Ectodermal cell (in vitro differentiated cells): ENCODE measurements around the gene ERMARD.

Source experiments
- H3K27ac ChIP-seq: 2 replicates; pipeline ENCODE4 v1.7.0; 2013; ENCODE audit warnings: mild to moderate bottlenecking, low read depth, low read length; ENCODE audit not compliant: insufficient read depth, poor library complexity, severe bottlenecking
- H3K27me3 ChIP-seq: 2 replicates; pipeline ENCODE4 v1.7.0; 2013; ENCODE audit warnings: mild to moderate bottlenecking, low read length; ENCODE audit not compliant: insufficient read depth, control insufficient read depth, poor library complexity, severe bottlenecking
- H3K36me3 ChIP-seq: one replicate; pipeline ENCODE4 v1.7.0; 2013; ENCODE audit warnings: low read length; ENCODE audit not compliant: control insufficient read depth, insufficient read depth
- H3K4me1 ChIP-seq: one replicate; pipeline ENCODE4 v1.7.0; 2013; ENCODE audit warnings: low read length; ENCODE audit not compliant: control insufficient read depth, insufficient read depth
- H3K4me3 ChIP-seq: 2 replicates; pipeline ENCODE4 v1.7.0; 2013; ENCODE audit warnings: low read depth, low read length, control low read depth; ENCODE audit not compliant: insufficient read depth
- H3K9me3 ChIP-seq: 2 replicates; pipeline ENCODE4 v1.7.0; 2013; ENCODE audit warnings: mild to moderate bottlenecking, low read length, moderate library complexity; ENCODE audit not compliant: control insufficient read depth
- WGBS, 2 experiments: methylation state at CpG; one replicate each; pipeline ENCODE4 v1.1.7; 2013; ENCODE audit warnings: missing lambda C conversion rate in 2 of 2; 5-methylcytosine and 5-hydroxymethylcytosine counted together

The ERMARD gene

DNA sequence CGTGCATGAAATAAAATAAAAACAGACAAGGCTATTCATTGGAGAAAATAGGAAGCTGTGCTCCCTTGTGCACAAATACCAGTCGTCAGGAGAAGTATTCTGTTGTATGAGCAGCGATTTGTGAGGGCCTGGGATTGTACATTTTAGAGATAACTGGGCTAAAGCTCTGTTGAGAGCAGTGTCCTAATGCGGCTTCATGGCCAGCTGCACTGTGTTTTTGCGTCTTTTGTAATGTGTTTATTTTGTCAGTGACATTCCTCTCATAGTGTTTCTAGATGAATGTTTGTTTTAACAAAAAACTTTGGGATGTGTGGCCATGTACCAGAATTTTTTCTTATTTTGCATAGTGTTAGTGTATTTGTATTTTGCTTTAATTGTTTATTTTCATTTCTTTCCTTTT lies 14.8 kb downstream of the ERMARD start:
- no peaks in the 10 kb centered on the region for H3K9me3 ChIP-seq
- no peaks in the 10 kb centered on the region for H3K27me3 ChIP-seq
- no peak overlapping the region for H3K27ac ChIP-seq
- H3K36me3 ChIP-seq = peaks cover 7% of the 10 kb centered on the region
- no peak overlapping the region for H3K4me3 ChIP-seq
- 89 to 95% methylated on average over 5 of the region's 5 CpGs for WGBS, 2 experiments
- H3K4me1 ChIP-seq = no peaks in the 10 kb centered on the region

- H3K4me3 ChIP-seq = no peak overlapping the region
- no peak overlapping the region for H3K27ac ChIP-seq
- no peaks in the 10 kb centered on the region for H3K4me1 ChIP-seq
- no peaks in the 10 kb centered on the region for H3K27me3 ChIP-seq
- WGBS, 2 experiments = 96% methylated on average over 13 of the region's 13 CpGs
- H3K36me3 ChIP-seq = peaks cover 7% of the 10 kb centered on the region
- no peaks in the 10 kb centered on the region for H3K9me3 ChIP-seq
Measured at GRCh38 chr6:169766921-169767736, 15.7 kb downstream of the ERMARD start.

GRCh38 chr6:169774347-169774746 lies 22.9 kb downstream of the ERMARD start:
- WGBS, 2 experiments = 93 to 95% methylated on average over 9 of the region's 9 CpGs
- Histone ChIP-seq H3K36me3 (no peaks in the 10 kb centered on the region), H3K4me3 (no peak overlapping the region), H3K9me3 (no peaks in the 10 kb centered on the region), H3K4me1 (no peaks in the 10 kb centered on the region), H3K27ac (no peak overlapping the region), H3K27me3 (no peaks in the 10 kb centered on the region)

- no peaks in the 10 kb centered on the region for H3K36me3 ChIP-seq
- no peaks in the 10 kb centered on the region for H3K9me3 ChIP-seq
- no peak overlapping the region for H3K27ac ChIP-seq
- WGBS, 2 experiments = 94 to 95% methylated on average over 10 of the region's 10 CpGs
- H3K4me3 ChIP-seq = no peak overlapping the region
- H3K27me3 ChIP-seq = no peaks in the 10 kb centered on the region
- H3K4me1 ChIP-seq = no peaks in the 10 kb centered on the region
Measured at GRCh38 chr6:169775321-169775720, 23.9 kb downstream of the ERMARD start.

DNA sequence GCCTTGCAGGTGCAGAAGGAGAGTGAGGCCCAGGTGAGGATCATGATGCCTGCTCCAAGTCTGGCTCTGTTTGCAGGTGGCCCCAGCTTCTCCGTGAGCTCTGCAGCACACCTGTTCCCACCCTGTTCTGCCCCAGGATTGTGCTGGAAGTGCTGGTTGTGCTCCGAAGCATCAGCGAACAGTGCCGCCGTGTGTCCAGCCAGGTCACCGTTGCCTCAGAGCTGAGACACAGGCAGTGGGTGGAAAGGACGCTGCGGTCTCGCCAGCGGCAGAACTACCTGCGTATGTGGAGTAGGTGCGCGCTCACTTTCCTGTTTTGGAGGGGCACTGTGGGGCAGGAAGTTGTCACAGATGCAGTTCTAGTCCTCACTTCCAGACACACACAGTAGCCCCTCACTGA lies 25.0 kb downstream of the ERMARD start:
- no peaks in the 10 kb centered on the region for H3K27me3 ChIP-seq
- no peaks in the 10 kb centered on the region for H3K4me1 ChIP-seq
- H3K4me3 ChIP-seq = no peak overlapping the region
- no peaks in the 10 kb centered on the region for H3K9me3 ChIP-seq
- no peak overlapping the region for H3K27ac ChIP-seq
- 96% methylated on average over 13 of the region's 13 CpGs for WGBS, 2 experiments
- no peaks in the 10 kb centered on the region for H3K36me3 ChIP-seq

DNA sequence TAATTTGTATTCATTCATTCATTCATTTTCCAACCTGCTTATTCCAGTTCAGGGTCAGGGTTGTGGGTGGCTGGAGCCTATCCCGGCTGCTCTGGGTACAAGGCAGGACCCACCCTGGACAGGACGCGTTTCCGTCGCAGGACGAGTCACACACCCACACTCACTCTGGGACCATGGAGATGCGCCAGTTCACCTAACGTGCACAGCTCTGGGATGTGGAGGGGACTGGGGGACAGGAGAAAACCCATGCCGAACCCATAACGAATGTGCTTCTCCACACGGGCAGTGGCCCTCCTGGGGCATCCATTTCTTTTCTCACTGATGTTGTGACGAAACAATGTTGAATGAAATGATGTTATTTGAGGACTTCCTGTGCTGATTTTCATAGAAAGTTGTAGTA lies 26.5 kb downstream of the ERMARD start:
- H3K4me3 ChIP-seq = no peak overlapping the region
- no peak overlapping the region for H3K27ac ChIP-seq
- no peaks in the 10 kb centered on the region for H3K27me3 ChIP-seq
- WGBS, 2 experiments = 95 to 96% methylated on average over 12 of the region's 12 CpGs
- H3K4me1 ChIP-seq = no peaks in the 10 kb centered on the region
- H3K36me3 ChIP-seq = no peaks in the 10 kb centered on the region
- no peaks in the 10 kb centered on the region for H3K9me3 ChIP-seq

GRCh38 chr6:169778646-169779045 lies 27.2 kb downstream of the ERMARD start:
- H3K27me3 ChIP-seq = no peaks in the 10 kb centered on the region
- WGBS, 2 experiments = 95 to 96% methylated on average over 12 of the region's 12 CpGs
- no peak overlapping the region for H3K4me3 ChIP-seq
- no peaks in the 10 kb centered on the region for H3K4me1 ChIP-seq
- no peak overlapping the region for H3K27ac ChIP-seq
- H3K9me3 ChIP-seq = no peaks in the 10 kb centered on the region
- no peaks in the 10 kb centered on the region for H3K36me3 ChIP-seq

- Histone ChIP-seq H3K4me1 (no peaks in the 10 kb centered on the region), H3K27me3 (no peaks in the 10 kb centered on the region), H3K4me3 (no peak overlapping the region), H3K27ac (no peak overlapping the region), H3K36me3 (no peaks in the 10 kb centered on the region), H3K9me3 (no peaks in the 10 kb centered on the region)
- 90 to 99% methylated on average over 8 of the region's 8 CpGs for WGBS, 2 experiments
Measured at GRCh38 chr6:169779092-169779815, 27.8 kb downstream of the ERMARD start.

DNA sequence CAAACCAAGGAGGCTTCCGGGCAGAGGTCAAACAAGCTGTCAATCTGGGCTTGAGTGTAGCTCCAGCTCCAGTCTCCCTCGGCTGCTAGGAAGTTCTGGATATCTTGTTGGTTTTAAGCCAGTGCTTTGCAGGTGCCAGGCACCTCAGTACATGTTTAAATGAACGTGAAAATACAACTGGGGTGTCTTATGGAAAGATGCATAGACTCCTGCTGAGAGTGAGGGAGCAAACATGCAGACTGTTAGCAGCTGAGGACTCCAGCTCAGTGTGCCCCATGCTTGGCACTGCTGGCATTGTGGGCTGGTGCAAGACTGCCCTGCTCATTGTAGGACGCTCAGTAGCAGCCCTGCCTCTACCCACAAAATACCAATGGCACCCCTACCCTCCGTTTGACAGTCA lies 28.5 kb downstream of the ERMARD start:
- no peaks in the 10 kb centered on the region for H3K9me3 ChIP-seq
- WGBS, 2 experiments = 91% methylated on average over 5 of the region's 5 CpGs
- no peak overlapping the region for H3K27ac ChIP-seq
- H3K4me1 ChIP-seq = no peaks in the 10 kb centered on the region
- H3K27me3 ChIP-seq = no peaks in the 10 kb centered on the region
- no peak overlapping the region for H3K4me3 ChIP-seq
- H3K36me3 ChIP-seq = no peaks in the 10 kb centered on the region

DNA sequence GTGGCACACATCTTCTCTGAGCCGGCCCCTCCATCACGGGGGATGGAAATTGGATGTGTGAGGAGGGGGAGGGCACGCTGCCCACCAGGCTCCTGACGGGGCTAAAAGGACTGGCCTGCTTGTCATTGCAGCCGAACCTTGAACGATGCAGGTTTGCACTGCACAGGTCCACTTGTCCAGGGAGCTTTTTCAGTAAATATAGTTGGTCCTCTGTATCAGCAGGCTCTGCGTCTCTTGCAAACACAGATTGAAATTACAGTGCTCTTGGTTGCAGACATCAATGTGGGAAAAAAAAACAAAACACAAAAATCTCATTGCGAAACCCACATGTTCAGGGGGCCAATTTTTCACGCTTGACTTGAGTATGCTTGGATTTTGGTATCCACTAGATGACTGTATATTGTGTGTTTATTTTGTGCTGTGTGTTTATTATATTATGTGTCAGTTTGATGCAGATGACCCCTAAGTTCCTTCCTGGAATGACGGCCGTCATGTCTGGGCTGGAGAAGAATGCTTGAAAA lies 29.2 kb downstream of the ERMARD start:
- WGBS, 2 experiments = 95% methylated on average over 11 of the region's 11 CpGs
- H3K36me3 ChIP-seq = no peaks in the 10 kb centered on the region

More for the DNA sequence above, 29.2 kb downstream of the ERMARD start:
- no peaks in the 10 kb centered on the region for H3K9me3 ChIP-seq
- no peak overlapping the region for H3K27ac ChIP-seq
- H3K4me3 ChIP-seq = no peak overlapping the region
- no peaks in the 10 kb centered on the region for H3K27me3 ChIP-seq
- no peaks in the 10 kb centered on the region for H3K4me1 ChIP-seq
